GM18498 (cell line): ENCODE data around the gene C20orf204.

Source experiments
- ATAC-seq: cut with Tn5 transposase; IDR thresholded peaks from one replicate; pipeline ENCODE4 v1.9.1; 2021; ENCODE audit warnings: mild to moderate bottlenecking, moderate library complexity; ENCODE audit not compliant: unreplicated experiment

Gene C20orf204

GRCh38 chr20:64055396-64055892, 19.5 kb downstream of the C20orf204 start:
- no peak for ATAC-seq

- ATAC-seq = no peak
Observed at GRCh38 chr20:64055893-64056638, 20.1 kb downstream of the C20orf204 start.

- ATAC-seq = no peak
Observed at GRCh38 chr20:64056639-64056888, 20.6 kb downstream of the C20orf204 start.

- ATAC-seq = no peak
Observed at GRCh38 chr20:64056889-64057627, 21.1 kb downstream of the C20orf204 start.

- no peak for ATAC-seq
Observed at GRCh38 chr20:64057628-64058498, 21.9 kb downstream of the C20orf204 start.

- no peak for ATAC-seq
Observed at GRCh38 chr20:64058536-64058935, 22.6 kb downstream of the C20orf204 start.

- no peak for ATAC-seq
Observed at GRCh38 chr20:64062276-64062595, 26.3 kb downstream of the C20orf204 start.

- peak; percentile 80 for ATAC-seq
Observed at GRCh38 chr20:64062596-64063388, 26.8 kb downstream of the C20orf204 start, which contains the start of gene TCEA2. TCEA2 (plus strand) TSS chr20:64063198; CDS start chr20:64063313, 115 bp downstream.

- no peak for ATAC-seq
Observed at GRCh38 chr20:64063389-64064144, 27.6 kb downstream of the C20orf204 start.

GRCh38 chr20:64064145-64064698, 28.2 kb downstream of the C20orf204 start:
- no peak for ATAC-seq

GRCh38 chr20:64065062-64065973, 29.3 kb downstream of the C20orf204 start:
- no peak for ATAC-seq

GRCh38 chr20:64065974-64066343, 30.0 kb downstream of the C20orf204 start:
- peak; percentile 39 for ATAC-seq

GRCh38 chr20:64067005-64067632, 31.1 kb downstream of the C20orf204 start:
- no peak for ATAC-seq

- no peak for ATAC-seq
Observed at GRCh38 chr20:64067733-64068307, 31.8 kb downstream of the C20orf204 start.

- ATAC-seq = no peak
Observed at GRCh38 chr20:64068386-64069208, 32.6 kb downstream of the C20orf204 start.

GRCh38 chr20:64069209-64069613, 33.2 kb downstream of the C20orf204 start:
- no peak for ATAC-seq
